ENCODE measurements around the gene ATP10A.
"Not testable (repeated sequence)": the region's sequence is repeated elsewhere in the genome, so short reads cannot be mapped to it uniquely, and the experiment has no call there.

Gene ATP10A

DNA sequence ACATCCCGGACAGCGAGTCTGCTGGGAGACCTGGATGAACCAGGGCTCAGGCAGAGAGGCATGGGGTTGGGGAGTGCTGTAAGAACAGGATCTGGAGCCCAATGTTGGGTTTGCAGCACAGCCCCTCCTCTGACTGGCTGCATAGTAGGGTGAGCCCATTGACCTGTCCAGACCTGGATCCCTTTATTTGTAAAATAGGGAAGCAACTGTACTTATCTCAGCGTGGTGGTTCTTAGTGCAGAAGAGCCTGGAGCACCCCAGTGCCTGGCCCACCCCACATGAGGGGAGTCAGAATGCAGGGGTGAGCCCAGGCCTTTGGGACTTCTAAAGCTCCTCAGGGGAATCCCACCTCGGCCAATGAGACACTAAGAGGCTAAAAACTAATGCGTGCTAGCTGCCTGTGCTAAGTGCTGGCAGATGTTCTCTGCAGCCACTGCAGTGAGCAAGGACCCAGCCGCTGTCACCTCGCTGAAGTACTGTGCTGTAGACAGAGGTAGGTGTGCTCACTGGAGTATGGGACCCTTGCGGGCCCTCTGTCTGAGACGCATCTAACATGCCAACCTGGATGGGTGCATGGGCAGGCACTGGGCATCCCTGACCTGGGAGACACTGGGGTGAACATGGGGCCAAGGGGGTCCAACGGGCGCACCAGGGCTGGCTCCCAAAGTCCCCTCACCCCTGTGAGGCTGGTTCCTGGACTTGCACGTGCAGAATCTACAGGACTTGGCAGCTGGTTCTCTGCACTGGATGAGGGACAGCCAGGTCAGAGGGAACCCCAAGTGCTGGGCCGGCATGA lies 95.6 kb downstream of the ATP10A start:
- peaks cover 25% of the 10 kb centered on the region for H3K36me3 Mint-ChIP-seq (ENCODE audit: low read depth)
- H3K4me1 Mint-ChIP-seq (ENCODE audit: low read depth), result no peaks in the 10 kb centered on the region
- DNase-seq (ENCODE audit: low spot score), result no peak
- H3K27ac Mint-ChIP-seq, result no peak overlapping the region
- no peak overlapping the region for H3K4me3 Mint-ChIP-seq
- no peaks in the 10 kb centered on the region for H3K27me3 Mint-ChIP-seq (ENCODE audit: low read depth)
- H3K9me3 Mint-ChIP-seq, result no peaks in the 10 kb centered on the region

DNA sequence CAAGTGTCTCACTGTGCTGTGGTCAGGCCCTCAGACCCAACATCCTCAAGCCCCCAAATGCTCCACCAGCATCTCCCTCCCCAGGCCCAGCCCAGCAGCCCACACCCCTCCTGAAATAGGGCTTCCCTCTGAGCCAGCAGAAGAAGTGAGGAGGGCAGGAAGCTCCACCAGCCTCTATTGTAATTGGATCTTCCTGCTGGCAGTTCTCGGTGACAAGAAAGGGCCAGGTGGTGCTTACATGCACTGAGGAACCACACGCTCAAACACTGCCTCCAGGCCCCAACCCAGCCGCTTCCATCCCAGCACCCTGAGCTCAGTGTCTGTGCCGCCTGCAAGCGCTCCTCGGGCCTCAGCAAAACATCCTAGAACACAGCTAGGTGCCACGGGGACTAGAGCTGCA lies 96.7 kb downstream of the ATP10A start:
- H3K36me3 Mint-ChIP-seq (ENCODE audit: low read depth), result peaks cover 29% of the 10 kb centered on the region
- no peaks in the 10 kb centered on the region for H3K27me3 Mint-ChIP-seq (ENCODE audit: low read depth)
- no peaks in the 10 kb centered on the region for H3K9me3 Mint-ChIP-seq
- no peak overlapping the region for H3K4me3 Mint-ChIP-seq
- no peak overlapping the region for H3K27ac Mint-ChIP-seq
- peaks cover 1% of the 10 kb centered on the region for H3K4me1 Mint-ChIP-seq (ENCODE audit: low read depth)
- DNase-seq (ENCODE audit: low spot score), result no peak

DNA sequence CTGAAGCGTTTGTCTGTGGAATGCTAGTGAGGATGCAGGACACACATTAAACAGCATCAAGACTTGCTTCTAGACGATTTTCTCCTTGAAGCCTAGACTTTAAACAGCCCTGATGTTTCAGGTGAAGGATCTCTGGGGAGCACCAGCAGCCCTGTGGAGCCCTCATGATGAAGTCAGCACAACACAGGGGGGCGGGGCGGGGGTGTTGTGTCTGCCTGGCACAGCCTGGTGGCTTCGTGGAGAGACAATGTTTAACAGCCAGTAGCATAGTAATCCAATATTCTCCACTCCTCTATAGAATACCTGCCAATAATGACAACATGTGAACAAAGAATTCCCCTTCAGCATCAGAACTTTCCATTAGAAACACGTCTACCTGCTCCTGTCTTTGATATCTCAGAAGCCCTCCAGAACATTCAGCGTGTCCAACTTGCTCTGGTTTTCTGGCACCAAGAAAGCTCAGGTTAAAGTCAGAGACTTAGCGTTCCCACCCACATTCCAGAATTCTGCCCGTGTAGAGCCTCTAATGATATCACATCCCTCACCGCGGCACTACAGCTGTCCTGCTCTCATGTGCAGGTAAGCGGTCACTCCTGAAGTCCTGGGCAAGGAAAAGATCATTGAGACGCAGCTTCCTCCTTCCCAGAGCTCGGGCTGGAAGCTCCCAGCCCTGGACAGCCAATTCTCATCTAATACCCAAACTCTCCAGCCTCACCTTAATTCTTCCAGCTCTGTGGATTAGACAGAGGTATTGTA lies 98.0 kb downstream of the ATP10A start:
- H3K36me3 Mint-ChIP-seq (ENCODE audit: low read depth), result peaks cover 29% of the 10 kb centered on the region
- DNase-seq (ENCODE audit: low spot score), result no peak
- no peak overlapping the region for H3K27ac Mint-ChIP-seq
- H3K4me3 Mint-ChIP-seq, result no peak overlapping the region
- no peaks in the 10 kb centered on the region for H3K27me3 Mint-ChIP-seq (ENCODE audit: low read depth)
- peaks cover 1% of the 10 kb centered on the region for H3K4me1 Mint-ChIP-seq (ENCODE audit: low read depth)
- no peaks in the 10 kb centered on the region for H3K9me3 Mint-ChIP-seq

DNA sequence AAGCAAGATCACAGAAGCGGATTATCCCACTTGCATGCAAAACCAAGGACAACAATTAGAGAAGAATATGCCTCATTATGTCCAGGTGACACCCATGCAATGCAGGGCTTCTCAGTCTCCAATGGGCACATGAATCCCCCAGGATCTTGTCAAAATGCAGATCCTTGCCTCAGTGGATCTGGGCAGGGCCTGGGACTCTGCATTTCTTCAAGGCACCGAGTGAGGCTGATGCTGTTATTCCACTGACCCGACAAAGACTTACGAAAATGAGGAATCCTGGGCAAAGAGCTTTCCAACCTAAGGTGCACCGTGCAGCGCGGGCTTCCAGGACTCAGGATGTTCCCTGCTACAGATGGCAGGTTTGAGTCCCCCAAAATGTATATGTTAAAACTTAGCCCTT lies 99.2 kb downstream of the ATP10A start:
- DNase-seq (ENCODE audit: low spot score), result no peak
- Mint-ChIP-seq H3K36me3 (ENCODE audit: low read depth) (peaks cover 34% of the 10 kb centered on the region), H3K4me1 (ENCODE audit: low read depth) (peaks cover 1% of the 10 kb centered on the region), H3K4me3 (no peak overlapping the region), H3K27ac (no peak overlapping the region), H3K27me3 (ENCODE audit: low read depth) (no peaks in the 10 kb centered on the region), H3K9me3 (peaks cover under 1% of the 10 kb centered on the region)

DNA sequence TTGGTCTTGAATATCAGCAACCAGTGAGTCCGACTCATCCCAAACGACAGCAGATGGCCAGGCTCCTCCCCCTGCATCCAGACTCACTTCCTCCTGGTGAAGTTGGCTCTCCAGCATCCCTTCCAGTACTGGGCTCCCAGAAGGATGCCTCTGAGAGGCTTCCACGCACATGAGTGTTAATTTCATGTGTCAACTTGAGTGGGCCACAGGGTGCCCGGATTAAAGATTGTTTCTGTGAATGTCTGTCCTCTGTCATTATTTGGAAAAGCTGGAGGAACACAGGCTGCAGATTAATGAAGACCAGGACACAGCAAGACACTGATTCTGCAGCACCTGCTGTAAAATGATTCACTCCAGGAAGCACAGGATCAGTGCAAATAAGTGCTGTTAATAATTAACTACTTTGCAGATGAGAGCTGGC lies 99.8 kb downstream of the ATP10A start:
- no peaks in the 10 kb centered on the region for H3K27me3 Mint-ChIP-seq (ENCODE audit: low read depth)
- H3K4me1 Mint-ChIP-seq (ENCODE audit: low read depth), result peaks cover 1% of the 10 kb centered on the region
- no peak overlapping the region for H3K27ac Mint-ChIP-seq
- H3K36me3 Mint-ChIP-seq (ENCODE audit: low read depth), result peaks cover 35% of the 10 kb centered on the region
- DNase-seq (ENCODE audit: low spot score), result no peak
- no peak overlapping the region for H3K4me3 Mint-ChIP-seq
- H3K9me3 Mint-ChIP-seq, result peaks cover 4% of the 10 kb centered on the region

DNA sequence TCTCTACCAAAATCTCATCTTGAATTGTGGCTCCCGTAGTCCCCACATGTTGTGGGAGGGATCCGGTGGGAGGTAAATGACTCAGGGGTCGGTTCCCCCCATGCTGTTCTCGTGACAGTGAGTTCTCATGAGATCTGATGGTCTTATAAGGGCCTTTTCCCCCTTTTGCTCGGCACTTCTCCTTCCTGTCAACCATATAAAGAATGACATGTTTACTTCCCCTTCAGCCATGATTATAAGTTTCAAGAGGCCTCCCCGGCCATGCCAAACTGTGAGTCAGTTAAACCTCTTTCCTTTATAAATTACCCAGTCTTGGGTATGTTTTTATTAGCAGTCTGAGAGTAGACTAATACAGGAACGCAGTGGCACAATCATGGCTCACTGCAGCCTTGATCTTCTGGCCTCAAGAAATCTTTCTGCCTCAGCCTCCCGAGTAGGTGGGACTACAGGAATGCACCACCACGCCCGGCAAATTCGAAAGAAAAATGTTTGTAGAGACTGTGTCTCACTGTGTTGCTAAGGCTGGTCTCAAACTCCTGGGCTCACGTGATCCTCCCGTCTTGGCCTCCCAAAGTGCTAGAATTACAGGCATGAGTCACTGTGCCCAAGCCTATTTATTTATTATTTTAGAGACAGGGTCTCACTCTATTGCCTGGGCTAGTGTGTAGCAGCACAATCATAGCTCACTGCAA lies 101.0 kb downstream of the ATP10A start:
- peaks cover 4% of the 10 kb centered on the region for H3K9me3 Mint-ChIP-seq
- peaks cover 34% of the 10 kb centered on the region for H3K36me3 Mint-ChIP-seq (ENCODE audit: low read depth)
- H3K27me3 Mint-ChIP-seq (ENCODE audit: low read depth), result no peaks in the 10 kb centered on the region
- no peak overlapping the region for H3K4me3 Mint-ChIP-seq
- H3K4me1 Mint-ChIP-seq (ENCODE audit: low read depth), result peaks cover 1% of the 10 kb centered on the region
- H3K27ac Mint-ChIP-seq, result no peak overlapping the region
- no peak for DNase-seq (ENCODE audit: low spot score)

DNA sequence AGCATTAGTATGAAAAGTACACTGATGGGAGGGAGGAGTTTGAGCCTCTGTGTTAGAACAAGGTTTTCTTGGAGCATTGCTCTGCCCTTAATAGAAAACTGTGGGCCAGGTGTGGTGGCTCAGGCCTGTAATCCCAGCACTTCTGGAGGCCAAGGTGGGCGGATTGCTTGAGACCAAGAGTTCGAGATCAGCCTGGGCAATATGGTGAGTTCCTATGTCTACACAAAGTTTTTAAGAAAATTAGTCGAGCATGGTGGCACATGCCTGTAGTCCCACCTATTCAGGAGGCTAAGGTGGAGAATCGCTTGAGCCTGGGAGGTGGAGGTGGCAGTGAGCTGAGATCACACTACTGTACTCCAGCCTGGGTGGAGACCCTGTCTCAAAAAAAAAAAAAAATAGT lies 103.7 kb downstream of the ATP10A start:
- Mint-ChIP-seq H3K9me3 (peaks cover 4% of the 10 kb centered on the region), H3K4me3 (no peak overlapping the region), H3K27me3 (ENCODE audit: low read depth) (no peaks in the 10 kb centered on the region), H3K36me3 (ENCODE audit: low read depth) (peaks cover 25% of the 10 kb centered on the region), H3K4me1 (ENCODE audit: low read depth) (peaks cover 1% of the 10 kb centered on the region), H3K27ac (no peak overlapping the region)
- no peak for DNase-seq (ENCODE audit: low spot score)

DNA sequence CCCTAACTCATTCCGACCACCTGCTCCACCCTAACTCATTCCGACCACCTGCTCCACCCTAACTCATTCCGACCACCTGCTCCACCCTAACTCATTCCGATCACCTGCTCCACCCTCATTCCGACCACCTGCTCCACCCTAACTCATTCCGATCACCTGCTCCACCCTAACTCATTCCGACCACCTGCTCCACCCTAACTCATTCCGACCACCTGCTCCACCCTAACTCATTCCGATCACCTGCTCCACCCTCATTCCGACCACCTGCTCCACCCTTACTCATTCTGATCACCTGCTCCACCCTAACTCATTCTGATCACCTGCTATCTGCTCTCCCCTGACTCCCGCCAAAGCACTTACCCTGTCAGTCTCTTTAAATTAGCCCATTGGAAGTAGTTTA lies 104.5 kb downstream of the ATP10A start:
- peaks cover 30% of the 10 kb centered on the region for H3K36me3 Mint-ChIP-seq (ENCODE audit: low read depth)
- DNase-seq (ENCODE audit: low spot score); H3K4me3 Mint-ChIP-seq; H3K9me3 Mint-ChIP-seq; H3K4me1 Mint-ChIP-seq (ENCODE audit: low read depth); H3K27me3 Mint-ChIP-seq (ENCODE audit: low read depth); H3K27ac Mint-ChIP-seq: not testable (repeated sequence)

DNA sequence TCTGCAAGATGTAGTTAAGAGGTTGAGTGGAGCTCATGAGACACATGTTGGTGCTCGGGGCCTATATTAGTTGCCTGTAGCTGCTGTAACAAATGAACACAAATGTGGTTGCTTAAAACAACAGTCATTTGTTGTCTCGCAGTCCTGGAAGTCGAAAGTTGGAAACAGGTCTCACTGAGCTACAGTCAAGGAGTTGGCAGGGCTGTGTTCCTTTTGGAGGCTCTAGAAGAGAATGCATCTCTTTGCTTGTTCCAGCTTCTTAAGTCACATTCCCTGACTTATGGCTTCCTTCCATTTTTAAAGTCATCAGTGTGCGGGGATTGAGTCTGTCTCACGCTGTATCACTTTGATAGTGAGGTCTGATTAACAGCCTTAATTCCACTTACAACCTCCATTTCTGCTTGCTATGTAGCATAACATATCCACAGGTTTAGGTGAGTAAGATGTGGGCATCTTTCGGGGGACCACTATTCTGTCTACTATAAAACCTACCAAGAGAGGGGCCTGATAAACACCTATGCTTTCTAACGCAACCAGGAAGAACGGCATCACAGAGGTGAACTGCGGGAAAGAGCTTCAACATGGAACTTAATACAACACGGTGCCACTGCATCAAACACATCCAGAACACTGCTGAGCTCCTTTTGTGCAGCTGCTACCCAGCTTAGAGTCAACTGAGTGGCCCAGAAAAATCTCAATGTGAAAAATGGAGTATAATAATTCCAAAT lies 119.4 kb downstream of the ATP10A start:
- Mint-ChIP-seq H3K36me3 (ENCODE audit: low read depth) (peaks cover 10% of the 10 kb centered on the region), H3K4me1 (ENCODE audit: low read depth) (peaks cover 19% of the 10 kb centered on the region), H3K9me3 (no peaks in the 10 kb centered on the region), H3K4me3 (no peak overlapping the region), H3K27ac (no peak overlapping the region), H3K27me3 (ENCODE audit: low read depth) (no peaks in the 10 kb centered on the region)
- DNase-seq (ENCODE audit: low spot score), result no peak

DNA sequence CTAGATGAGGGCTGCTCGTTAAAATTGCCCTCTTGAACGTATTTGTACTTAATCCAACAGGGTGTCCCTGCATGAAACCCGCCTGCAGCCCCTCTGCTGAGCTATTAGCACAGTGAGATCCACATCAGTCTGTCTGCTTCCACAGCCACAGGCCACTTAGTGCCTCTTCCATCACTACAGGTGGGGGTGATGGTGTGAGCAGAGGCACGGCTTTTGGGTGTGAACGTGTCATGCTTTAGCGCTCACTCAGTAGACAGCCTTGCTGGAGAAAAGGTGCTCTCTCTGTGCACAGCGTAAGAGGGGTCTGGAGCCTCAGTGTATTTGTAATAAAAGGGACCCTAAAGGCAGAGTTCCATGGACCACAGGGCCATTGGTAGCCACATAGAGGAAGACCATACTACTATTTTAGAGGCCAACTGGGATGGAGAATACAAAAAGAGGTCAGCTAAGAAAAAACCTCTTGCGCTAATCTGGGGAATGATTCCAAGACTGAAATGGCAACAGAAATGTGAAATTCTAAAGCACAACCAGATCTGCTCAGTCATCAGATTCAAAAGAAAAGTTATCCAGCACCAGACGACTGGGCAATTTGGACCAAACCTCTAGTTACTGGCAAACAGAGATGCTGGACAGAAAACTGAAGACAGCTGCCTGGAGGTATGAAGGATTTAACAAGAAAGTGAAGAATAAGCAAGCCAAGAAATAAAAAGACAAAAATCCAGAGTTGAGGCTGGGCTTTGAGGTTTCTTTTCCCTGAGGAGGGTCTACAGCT lies 120.2 kb downstream of the ATP10A start:
- H3K36me3 Mint-ChIP-seq (ENCODE audit: low read depth), result peaks cover 9% of the 10 kb centered on the region
- no peak overlapping the region for H3K27ac Mint-ChIP-seq
- DNase-seq (ENCODE audit: low spot score), result no peak
- H3K27me3 Mint-ChIP-seq (ENCODE audit: low read depth), result no peaks in the 10 kb centered on the region
- no peaks in the 10 kb centered on the region for H3K9me3 Mint-ChIP-seq
- H3K4me3 Mint-ChIP-seq, result no peak overlapping the region
- H3K4me1 Mint-ChIP-seq (ENCODE audit: low read depth), result peaks cover 19% of the 10 kb centered on the region

DNA sequence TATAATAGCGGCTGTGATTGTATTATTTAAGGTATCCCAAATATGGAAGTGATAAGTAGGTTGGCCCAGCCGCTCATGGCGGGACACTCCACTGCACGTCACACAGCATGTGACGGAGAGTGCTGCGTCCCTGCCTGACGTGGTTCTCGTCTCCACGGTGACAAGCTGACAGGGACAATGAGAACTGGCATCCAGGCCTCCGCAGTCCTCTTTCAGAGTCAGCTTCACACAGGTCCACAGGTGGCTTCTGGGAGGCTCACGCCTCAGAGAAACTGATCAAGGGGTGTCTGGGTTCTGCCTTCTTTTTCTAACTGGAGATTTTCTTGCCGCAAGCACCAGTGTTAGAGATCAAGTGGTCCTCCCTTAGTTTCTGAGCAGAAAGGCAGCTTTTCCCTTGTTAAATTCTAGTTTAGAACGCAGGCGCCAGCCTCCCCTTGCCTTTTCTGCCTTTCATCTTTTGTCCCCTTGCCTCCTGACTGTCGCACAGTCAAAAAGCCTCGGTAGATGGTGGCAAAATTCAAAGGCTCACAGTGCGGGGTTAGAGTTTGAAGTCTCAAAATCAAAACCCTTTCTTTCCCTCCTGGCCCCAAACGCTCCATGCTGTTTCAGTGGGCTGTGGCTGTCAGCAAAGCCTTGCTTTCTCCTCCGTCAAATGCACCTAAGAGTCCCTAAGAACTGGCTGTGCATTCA lies 120.9 kb downstream of the ATP10A start:
- Mint-ChIP-seq H3K27ac (no peak overlapping the region), H3K4me1 (ENCODE audit: low read depth) (peaks cover 19% of the 10 kb centered on the region), H3K4me3 (no peak overlapping the region), H3K27me3 (ENCODE audit: low read depth) (no peaks in the 10 kb centered on the region), H3K9me3 (no peaks in the 10 kb centered on the region), H3K36me3 (ENCODE audit: low read depth) (peaks cover 9% of the 10 kb centered on the region)
- DNase-seq (ENCODE audit: low spot score), result no peak

DNA sequence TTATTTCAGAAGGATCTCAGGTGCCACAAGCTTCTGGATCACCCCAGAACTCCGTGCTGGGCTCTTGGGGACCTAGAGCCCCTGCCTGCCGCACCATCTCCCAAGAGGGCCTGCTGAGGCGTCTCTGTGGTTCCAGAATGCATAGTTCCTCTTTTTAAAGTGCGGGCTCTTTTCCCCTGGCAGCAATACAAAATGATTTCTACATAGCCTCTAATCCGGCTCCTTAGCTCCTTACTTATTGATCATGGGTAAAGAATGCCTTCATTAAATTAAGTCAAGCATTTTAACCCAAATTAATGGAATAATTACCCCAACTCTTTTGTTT lies 121.9 kb downstream of the ATP10A start:
- Mint-ChIP-seq H3K4me3 (no peak overlapping the region), H3K27me3 (ENCODE audit: low read depth) (no peaks in the 10 kb centered on the region), H3K36me3 (ENCODE audit: low read depth) (peaks cover 9% of the 10 kb centered on the region), H3K4me1 (ENCODE audit: low read depth) (peaks cover 19% of the 10 kb centered on the region), H3K27ac (peak overlapping the region; percentile 41), H3K9me3 (no peaks in the 10 kb centered on the region)
- DNase-seq (ENCODE audit: low spot score), result no peak

Data from T-helper 2 cell treated with Interferon-gamma antibody and Interleukin-4, amounts not matched to agents 5 μg/mL and 100 μg/mL, for 36 hours (primary cell).